ENCODE data around the gene ATP2B1.

The ATP2B1 gene

GRCh38 chr12:89636776-89637160 lies 71.9 kb downstream of the ATP2B1 start:
- H3K9me3 ChIP-seq (ENCODE audit: control insufficient read depth, insufficient read depth, low read depth, low read length): no peaks in the 10 kb centered on the region
- peaks cover 4 to 8% of the 10 kb centered on the region in 2 experiments for H3K36me3 ChIP-seq (ENCODE audit: control insufficient read depth in 2 of 2, insufficient read depth in 1 of 2, low read length in 2 of 2)
- CTCF ChIA-PET: interaction anchor here (0.7 kb wide), 1 partner anchor 69 kb away, joined by 3 read pairs; no protein-coding TSS in a partner anchor
- POLR2A ChIA-PET: no interaction called here
- no peak overlapping the region for H3K27ac ChIP-seq (ENCODE audit: extremely low read depth, low read depth, low read length)
- TF ChIP-seq ZNF169 (tag by site-specific recombination; IDR thresholded peaks at IDR 0.05) (no peak), FEZF1 (tag by site-specific recombination; IDR thresholded peaks at IDR 0.05) (no peak), ZBTB26 (tag by site-specific recombination; optimal IDR thresholded peaks at IDR 0.05) (no peak), SALL2 (tag by site-specific recombination; IDR thresholded peaks at IDR 0.05; ENCODE audit: borderline replicate concordance) (no peak), ZNF521 (tag by site-specific recombination; IDR thresholded peaks at IDR 0.05) (no peak), ZNF660 (tag by site-specific recombination; IDR thresholded peaks at IDR 0.05) (no peak)
- TF ChIP-seq, protein P1, sequence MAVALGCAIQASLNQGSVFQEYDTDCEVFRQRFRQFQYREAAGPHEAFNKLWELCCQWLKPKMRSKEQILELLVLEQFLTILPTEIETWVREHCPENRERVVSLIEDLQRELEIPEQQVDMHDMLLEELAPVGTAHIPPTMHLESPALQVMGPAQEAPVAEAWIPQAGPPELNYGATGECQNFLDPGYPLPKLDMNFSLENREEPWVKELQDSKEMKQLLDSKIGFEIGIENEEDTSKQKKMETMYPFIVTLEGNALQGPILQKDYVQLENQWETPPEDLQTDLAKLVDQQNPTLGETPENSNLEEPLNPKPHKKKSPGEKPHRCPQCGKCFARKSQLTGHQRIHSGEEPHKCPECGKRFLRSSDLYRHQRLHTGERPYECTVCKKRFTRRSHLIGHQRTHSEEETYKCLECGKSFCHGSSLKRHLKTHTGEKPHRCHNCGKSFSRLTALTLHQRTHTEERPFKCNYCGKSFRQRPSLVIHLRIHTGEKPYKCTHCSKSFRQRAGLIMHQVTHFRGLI (tag by site-specific recombination; IDR thresholded peaks at IDR 0.05): no peak
- no peak overlapping the region for H3K4me3 ChIP-seq (ENCODE audit: low read depth, low read length)
- H3K4me1 ChIP-seq (ENCODE audit: control insufficient read depth, insufficient read depth, low read length): no peaks in the 10 kb centered on the region

- H3K4me3 ChIP-seq (ENCODE audit: low read depth, low read length): no peak overlapping the region
- no peak overlapping the region for H3K27ac ChIP-seq (ENCODE audit: extremely low read depth, low read depth, low read length)
- ChIA-PET POLR2A (interaction anchor here (1.2 kb wide), 1 partner anchor 73 kb away, joined by 4 read pairs; no protein-coding TSS in a partner anchor), CTCF (interaction anchor here (0.7 kb wide), 1 partner anchor 69 kb away, joined by 3 read pairs; no protein-coding TSS in a partner anchor)
- H3K9me3 ChIP-seq (ENCODE audit: control insufficient read depth, insufficient read depth, low read depth, low read length): no peaks in the 10 kb centered on the region
- H3K4me1 ChIP-seq (ENCODE audit: control insufficient read depth, insufficient read depth, low read length): no peaks in the 10 kb centered on the region
- peaks cover 4 to 8% of the 10 kb centered on the region in 2 experiments for H3K36me3 ChIP-seq (ENCODE audit: control insufficient read depth in 2 of 2, insufficient read depth in 1 of 2, low read length in 2 of 2)
- TF ChIP-seq ZSCAN4 (tag by site-specific recombination; IDR thresholded peaks at IDR 0.05): no peak
- no peak for TF ChIP-seq ZNF138 (tag by site-specific recombination; IDR thresholded peaks at IDR 0.05; ENCODE audit: borderline replicate concordance)
- TF ChIP-seq, protein P2, sequence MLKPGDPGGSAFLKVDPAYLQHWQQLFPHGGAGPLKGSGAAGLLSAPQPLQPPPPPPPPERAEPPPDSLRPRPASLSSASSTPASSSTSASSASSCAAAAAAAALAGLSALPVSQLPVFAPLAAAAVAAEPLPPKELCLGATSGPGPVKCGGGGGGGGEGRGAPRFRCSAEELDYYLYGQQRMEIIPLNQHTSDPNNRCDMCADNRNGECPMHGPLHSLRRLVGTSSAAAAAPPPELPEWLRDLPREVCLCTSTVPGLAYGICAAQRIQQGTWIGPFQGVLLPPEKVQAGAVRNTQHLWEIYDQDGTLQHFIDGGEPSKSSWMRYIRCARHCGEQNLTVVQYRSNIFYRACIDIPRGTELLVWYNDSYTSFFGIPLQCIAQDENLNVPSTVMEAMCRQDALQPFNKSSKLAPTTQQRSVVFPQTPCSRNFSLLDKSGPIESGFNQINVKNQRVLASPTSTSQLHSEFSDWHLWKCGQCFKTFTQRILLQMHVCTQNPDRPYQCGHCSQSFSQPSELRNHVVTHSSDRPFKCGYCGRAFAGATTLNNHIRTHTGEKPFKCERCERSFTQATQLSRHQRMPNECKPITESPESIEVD (tag by site-specific recombination; IDR thresholded peaks at IDR 0.05): no peak
- TF ChIP-seq ZNF121 (tag by site-specific recombination; IDR thresholded peaks at IDR 0.05): no peak
- TF ChIP-seq ZNF596 (tag by site-specific recombination; IDR thresholded peaks at IDR 0.05): no peak
- TF ChIP-seq ZFP69B (tag by site-specific recombination; IDR thresholded peaks at IDR 0.05): no peak
- TF ChIP-seq ZSCAN30 (tag by site-specific recombination; IDR thresholded peaks at IDR 0.05): no peak
- TF ChIP-seq ZSCAN18 (tag by site-specific recombination; IDR thresholded peaks at IDR 0.05): no peak
- no peak for TF ChIP-seq FEZF1 (tag by site-specific recombination; IDR thresholded peaks at IDR 0.05)
- TF ChIP-seq KLF7 (tag by site-specific recombination; IDR thresholded peaks at IDR 0.05; ENCODE audit: borderline replicate concordance): no peak
- TF ChIP-seq TCF7L2 (IDR thresholded peaks at IDR 0.05; ENCODE audit: borderline replicate concordance, low read depth, low read length): no peak
- TF ChIP-seq GLIS2 (tag by site-specific recombination; IDR thresholded peaks at IDR 0.05): no peak
- no peak for TF ChIP-seq ZNF621 (tag by site-specific recombination; IDR thresholded peaks at IDR 0.05)
- TF ChIP-seq, protein P3, sequence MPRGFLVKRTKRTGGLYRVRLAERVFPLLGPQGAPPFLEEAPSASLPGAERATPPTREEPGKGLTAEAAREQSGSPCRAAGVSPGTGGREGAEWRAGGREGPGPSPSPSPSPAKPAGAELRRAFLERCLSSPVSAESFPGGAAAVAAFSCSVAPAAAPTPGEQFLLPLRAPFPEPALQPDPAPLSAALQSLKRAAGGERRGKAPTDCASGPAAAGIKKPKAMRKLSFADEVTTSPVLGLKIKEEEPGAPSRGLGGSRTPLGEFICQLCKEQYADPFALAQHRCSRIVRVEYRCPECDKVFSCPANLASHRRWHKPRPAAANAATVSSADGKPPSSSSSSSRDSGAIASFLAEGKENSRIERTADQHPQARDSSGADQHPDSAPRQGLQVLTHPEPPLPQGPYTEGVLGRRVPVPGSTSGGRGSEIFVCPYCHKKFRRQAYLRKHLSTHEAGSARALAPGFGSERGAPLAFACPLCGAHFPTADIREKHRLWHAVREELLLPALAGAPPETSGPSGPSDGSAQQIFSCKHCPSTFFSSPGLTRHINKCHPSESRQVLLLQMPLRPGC (tag by site-specific recombination; IDR thresholded peaks at IDR 0.05): no peak
- TF ChIP-seq ZNF280D (tag by site-specific recombination; IDR thresholded peaks at IDR 0.05): no peak
- no peak for TF ChIP-seq RBAK (tag by site-specific recombination; IDR thresholded peaks at IDR 0.05)
These were observed 72.4 kb downstream of the ATP2B1 start for GRCh38 chr12:89636052-89636775.

Data from HEK293 (cell line).